Endothelial cell (in vitro differentiated cells): ENCODE measurements around the gene MCM8. TPM values are rescaled to one million over a fixed set of nuclear protein-coding genes. Genes with fewer than 3 reads are reported as not detected.

Experiments
- DNase-seq: peaks from one replicate; pipeline ENCODE4 v3.0.0; 2021; ENCODE audit warnings: low spot score
- H3K27ac Mint-ChIP-seq: one replicate; pipeline ENCODE4 v1.8.0; 2021; ENCODE audit warnings: mixed read lengths, inconsistent platforms; ENCODE audit not compliant: unreplicated experiment
- H3K27me3 Mint-ChIP-seq: one replicate; pipeline ENCODE4 v1.8.0; 2021; ENCODE audit warnings: mild to moderate bottlenecking, moderate library complexity, mixed read lengths, inconsistent platforms; ENCODE audit not compliant: unreplicated experiment
- H3K36me3 Mint-ChIP-seq: one replicate; pipeline ENCODE4 v1.8.0; 2021; ENCODE audit warnings: mild to moderate bottlenecking, low read depth, mixed read lengths, inconsistent platforms; ENCODE audit not compliant: unreplicated experiment
- H3K4me1 Mint-ChIP-seq: one replicate; pipeline ENCODE4 v1.8.0; 2021; ENCODE audit warnings: mild to moderate bottlenecking, mixed read lengths, inconsistent platforms; ENCODE audit not compliant: unreplicated experiment
- H3K4me3 Mint-ChIP-seq: one replicate; pipeline ENCODE4 v1.8.0; 2021; ENCODE audit warnings: mild to moderate bottlenecking, mixed read lengths, inconsistent platforms; ENCODE audit not compliant: unreplicated experiment
- H3K9me3 Mint-ChIP-seq: one replicate; pipeline ENCODE4 v1.8.0; 2021; ENCODE audit warnings: mixed read lengths, inconsistent platforms; ENCODE audit not compliant: unreplicated experiment
- total RNA-seq: library from RNA; stranded (reverse); fragmentation: NEBNext Ultra II Directional; extraction: Animal tissue kit (Norgen Biotek cat#: 25700); gene quantifications from one replicate; pipeline ENCODE4 v1.2.1, GENCODE V29; 2021; ENCODE audit not compliant: unreplicated experiment
- TF ChIP-seq, protein P1 (sequence below): fragments of 200-600 bp; sonication (generic); IDR thresholded peaks from one replicate; pipeline ENCODE4 v1.5.0; 2021; ENCODE audit warnings: antibody characterized with exemption; ENCODE audit not compliant: unreplicated experiment

MCM8 gene
- total RNA-seq, 1 donor from 2014 or later: 8.2 TPM

- no peak overlapping the region for H3K4me3 Mint-ChIP-seq
- peaks cover 12% of the 10 kb centered on the region for H3K36me3 Mint-ChIP-seq
- no peaks in the 10 kb centered on the region for H3K4me1 Mint-ChIP-seq
- TF ChIP-seq, protein P1, sequence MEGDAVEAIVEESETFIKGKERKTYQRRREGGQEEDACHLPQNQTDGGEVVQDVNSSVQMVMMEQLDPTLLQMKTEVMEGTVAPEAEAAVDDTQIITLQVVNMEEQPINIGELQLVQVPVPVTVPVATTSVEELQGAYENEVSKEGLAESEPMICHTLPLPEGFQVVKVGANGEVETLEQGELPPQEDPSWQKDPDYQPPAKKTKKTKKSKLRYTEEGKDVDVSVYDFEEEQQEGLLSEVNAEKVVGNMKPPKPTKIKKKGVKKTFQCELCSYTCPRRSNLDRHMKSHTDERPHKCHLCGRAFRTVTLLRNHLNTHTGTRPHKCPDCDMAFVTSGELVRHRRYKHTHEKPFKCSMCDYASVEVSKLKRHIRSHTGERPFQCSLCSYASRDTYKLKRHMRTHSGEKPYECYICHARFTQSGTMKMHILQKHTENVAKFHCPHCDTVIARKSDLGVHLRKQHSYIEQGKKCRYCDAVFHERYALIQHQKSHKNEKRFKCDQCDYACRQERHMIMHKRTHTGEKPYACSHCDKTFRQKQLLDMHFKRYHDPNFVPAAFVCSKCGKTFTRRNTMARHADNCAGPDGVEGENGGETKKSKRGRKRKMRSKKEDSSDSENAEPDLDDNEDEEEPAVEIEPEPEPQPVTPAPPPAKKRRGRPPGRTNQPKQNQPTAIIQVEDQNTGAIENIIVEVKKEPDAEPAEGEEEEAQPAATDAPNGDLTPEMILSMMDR: no peak
- no peaks in the 10 kb centered on the region for H3K9me3 Mint-ChIP-seq
- no peak for DNase-seq
- H3K27me3 Mint-ChIP-seq: no peaks in the 10 kb centered on the region
- H3K27ac Mint-ChIP-seq: no peak overlapping the region
These were observed 64.5 kb downstream of the MCM8 start for GRCh38 chr20:6014957-6015356.

- Mint-ChIP-seq H3K4me3 (no peak overlapping the region), H3K9me3 (no peaks in the 10 kb centered on the region), H3K36me3 (peaks cover 4% of the 10 kb centered on the region), H3K4me1 (no peaks in the 10 kb centered on the region), H3K27ac (no peak overlapping the region), H3K27me3 (no peaks in the 10 kb centered on the region)
- no peak for DNase-seq
- TF ChIP-seq, protein P1: no peak
These were observed 67.0 kb downstream of the MCM8 start for GRCh38 chr20:6017467-6017866.

DNA sequence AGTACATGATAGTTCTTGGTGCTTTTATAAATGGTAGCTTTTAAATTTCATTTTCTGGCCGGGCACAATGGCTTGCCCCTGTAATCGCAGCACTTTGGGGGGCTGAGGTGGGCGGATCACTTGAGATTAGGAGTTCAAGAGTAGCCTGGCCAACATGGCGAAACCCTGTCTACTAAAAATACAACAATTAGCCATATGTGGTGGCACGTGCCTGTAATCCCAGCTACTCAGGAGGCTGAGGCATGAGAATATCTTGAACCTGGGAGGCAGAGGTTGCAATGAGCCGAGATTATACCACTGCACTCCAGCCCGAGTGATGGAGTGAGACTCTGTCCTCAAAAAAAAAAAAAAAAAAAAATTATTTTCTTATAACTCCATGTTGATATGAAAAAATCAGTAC, 67.4 kb downstream of the MCM8 start:
- no peak overlapping the region for H3K4me3 Mint-ChIP-seq
- no peak overlapping the region for H3K27ac Mint-ChIP-seq
- no peaks in the 10 kb centered on the region for H3K27me3 Mint-ChIP-seq
- TF ChIP-seq, protein P1: no peak
- H3K9me3 Mint-ChIP-seq: no peaks in the 10 kb centered on the region
- H3K36me3 Mint-ChIP-seq: no peaks in the 10 kb centered on the region
- no peaks in the 10 kb centered on the region for H3K4me1 Mint-ChIP-seq
- DNase-seq: no peak

- H3K27ac Mint-ChIP-seq: no peak overlapping the region
- H3K9me3 Mint-ChIP-seq: no peaks in the 10 kb centered on the region
- H3K4me1 Mint-ChIP-seq: no peaks in the 10 kb centered on the region
- peaks cover 27% of the 10 kb centered on the region for H3K36me3 Mint-ChIP-seq
- DNase-seq: no peak
- TF ChIP-seq, protein P1: no peak
- H3K4me3 Mint-ChIP-seq: peak overlapping the region; percentile 48
- no peaks in the 10 kb centered on the region for H3K27me3 Mint-ChIP-seq
These were observed 74.3 kb downstream of the MCM8 start for GRCh38 chr20:6024768-6025167.

DNA sequence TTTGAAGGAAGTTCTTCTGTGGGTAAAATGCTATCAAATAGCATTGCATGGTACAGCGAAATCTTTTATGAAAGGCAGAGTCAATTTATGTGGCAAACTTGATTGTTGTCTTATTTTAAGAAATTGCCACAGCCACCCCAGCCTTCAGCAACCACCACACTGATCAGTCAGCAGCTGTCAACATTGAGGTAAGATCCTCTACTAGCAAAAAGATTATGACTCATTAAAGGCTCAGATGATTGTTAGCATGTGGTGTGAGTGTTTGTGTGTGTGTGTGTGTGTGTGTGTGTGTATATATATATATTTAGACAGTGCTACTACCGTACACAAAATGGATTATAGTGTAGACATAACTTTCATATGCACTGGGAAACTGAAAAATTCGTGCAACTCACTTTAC, 75.6 kb downstream of the MCM8 start:
- H3K36me3 Mint-ChIP-seq: peaks cover 27% of the 10 kb centered on the region
- H3K9me3 Mint-ChIP-seq: no peaks in the 10 kb centered on the region
- H3K27me3 Mint-ChIP-seq: no peaks in the 10 kb centered on the region
- no peak overlapping the region for H3K4me3 Mint-ChIP-seq
- DNase-seq: no peak
- H3K27ac Mint-ChIP-seq: no peak overlapping the region
- H3K4me1 Mint-ChIP-seq: no peaks in the 10 kb centered on the region
- TF ChIP-seq, protein P1: no peak
